Activated CD4-positive, CD25-positive, alpha-beta regulatory T cell treated with anti-CD3 and anti-CD28 coated beads, Interleukin-2, amount 50 U/mL, for 72 hours (primary cell): Measurements from ENCODE around the gene PAX2.

Source experiments
- DNase-seq: peaks from one replicate; pipeline ENCODE4 v3.0.0; 2021

The PAX2 gene

DNA sequence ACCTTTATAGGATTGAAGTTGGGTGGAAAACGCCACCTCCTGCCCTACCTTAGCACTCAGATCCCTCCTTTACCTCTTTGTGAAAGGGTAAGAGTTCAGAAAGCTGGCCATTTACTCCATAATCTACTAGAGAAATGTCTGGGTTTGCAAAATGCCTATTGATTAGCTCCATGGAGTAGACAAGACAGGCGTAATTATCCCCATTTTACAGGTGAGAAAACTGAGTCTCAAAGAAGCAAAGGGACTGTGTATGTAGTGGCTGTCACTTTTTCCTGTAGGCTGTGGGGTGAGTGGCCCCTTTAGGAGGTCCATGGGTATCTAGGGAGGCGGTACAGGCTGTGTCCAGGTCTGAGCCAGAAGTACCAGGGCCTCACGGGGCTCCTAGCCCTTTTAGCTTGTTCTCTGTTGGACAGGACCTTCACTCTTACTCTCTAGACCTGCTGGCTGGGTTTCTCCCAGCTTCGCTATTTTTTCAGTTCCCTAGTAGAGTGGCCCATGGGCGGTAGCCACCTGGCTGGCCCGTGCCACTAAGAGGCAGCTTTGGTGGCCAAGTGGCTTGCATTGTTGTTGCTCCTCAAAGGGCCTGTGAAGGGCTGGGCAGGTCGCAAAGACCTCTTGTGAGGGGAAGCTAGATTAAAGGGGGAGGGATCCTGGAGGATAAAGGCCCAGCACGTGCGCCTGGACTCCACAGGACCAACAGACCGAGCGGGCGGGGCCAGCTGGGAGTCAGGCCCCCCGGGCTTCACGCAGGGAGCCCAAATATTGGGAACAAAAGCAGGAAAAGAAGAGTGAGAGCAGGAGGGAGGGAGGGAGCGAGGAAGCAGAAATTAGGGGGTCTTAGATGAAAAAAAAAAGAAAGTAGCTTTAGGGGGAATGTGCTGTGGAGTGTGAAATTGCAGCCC, 4.7 kb upstream of the PAX2 start:
- DNase-seq = no peak

DNA sequence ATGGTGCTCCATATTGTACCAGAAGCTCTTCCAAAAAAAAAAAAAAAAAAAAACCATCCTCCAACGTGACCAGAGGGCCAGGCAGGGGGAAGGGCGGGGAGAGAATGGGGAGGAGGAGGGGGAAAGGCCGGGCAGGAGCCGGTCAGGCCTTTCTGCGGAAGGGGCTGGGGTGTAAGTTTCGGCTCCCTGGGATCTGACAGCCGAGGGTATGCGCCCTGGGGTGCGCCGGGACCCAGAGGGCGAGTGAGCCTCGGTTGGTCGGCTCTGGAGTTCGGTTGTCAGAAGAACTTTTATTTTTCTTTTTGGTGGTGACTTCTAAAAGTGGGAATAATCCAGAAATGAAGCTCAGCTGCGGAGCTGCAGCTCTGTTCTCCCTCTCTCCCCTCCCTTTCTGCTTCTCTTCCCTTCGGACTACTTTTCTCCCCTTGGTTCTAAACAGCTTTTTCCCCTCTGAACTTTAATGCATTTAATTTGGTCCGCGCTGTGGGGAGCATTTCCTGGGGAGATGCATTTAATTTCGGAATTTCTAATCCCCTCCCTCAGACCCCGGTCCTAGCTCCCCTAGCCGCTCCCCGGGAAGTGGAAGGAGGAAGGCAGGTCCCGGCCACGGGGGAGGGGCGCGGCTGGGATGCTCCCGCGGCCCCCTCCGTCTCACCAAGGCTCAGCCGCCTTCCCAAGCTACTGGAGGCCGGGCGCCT, 3.9 kb upstream of the PAX2 start:
- DNase-seq = no peak

DNA sequence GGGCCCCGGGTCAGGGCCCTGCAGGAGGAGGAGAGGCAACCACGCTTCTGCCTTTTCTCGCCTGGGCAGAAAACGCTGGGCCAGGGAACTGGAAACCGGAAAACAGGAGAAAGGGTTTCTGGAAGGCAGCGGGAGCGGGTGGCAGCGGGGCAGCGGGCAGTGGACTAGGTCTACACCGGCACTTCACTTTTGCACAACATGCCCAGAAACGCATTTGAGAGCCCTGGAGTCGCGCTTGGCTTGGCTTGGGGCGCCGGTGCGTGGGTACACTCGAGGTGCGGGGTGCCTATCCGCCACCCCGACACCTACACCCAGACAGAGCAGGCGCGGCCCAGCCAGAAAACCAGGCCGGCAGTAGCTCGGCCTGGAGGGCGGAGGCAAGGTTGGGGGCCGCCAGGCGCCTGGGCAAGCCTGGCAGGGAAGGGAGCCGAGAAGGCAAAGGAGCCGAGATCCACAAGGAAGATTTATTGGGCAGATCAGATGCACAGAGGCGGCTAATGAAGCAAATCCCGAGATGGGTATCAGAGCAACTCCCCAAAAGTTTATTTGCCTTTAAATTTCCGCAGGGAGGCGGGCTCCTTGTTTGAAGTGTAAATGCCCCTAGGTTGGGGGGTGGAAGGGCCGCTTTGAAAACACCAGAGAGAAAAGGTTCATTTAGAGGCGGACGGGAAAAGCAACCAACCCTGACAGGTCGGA, 3.2 kb upstream of the PAX2 start:
- DNase-seq = no peak

DNA sequence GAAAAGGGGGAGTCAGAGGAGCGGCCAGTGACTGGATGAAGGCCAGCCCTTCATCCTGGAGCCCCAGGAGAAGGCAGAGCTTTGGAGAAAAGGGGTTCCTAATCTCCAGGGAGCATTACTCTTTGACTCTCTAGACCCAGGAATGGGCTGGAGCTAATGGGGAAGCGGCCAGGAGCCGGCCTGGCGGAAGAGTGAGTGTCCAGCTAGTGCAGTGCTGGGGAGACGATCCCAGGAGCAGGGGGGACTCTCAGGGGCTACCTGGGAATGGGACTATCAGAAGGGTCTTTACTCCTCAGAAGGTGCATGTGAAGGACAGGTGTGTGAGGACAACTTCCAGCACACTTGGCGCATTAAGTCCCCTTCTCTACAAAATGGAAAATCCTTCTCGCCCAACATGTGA, 2.4 kb upstream of the PAX2 start:
- no peak for DNase-seq

DNA sequence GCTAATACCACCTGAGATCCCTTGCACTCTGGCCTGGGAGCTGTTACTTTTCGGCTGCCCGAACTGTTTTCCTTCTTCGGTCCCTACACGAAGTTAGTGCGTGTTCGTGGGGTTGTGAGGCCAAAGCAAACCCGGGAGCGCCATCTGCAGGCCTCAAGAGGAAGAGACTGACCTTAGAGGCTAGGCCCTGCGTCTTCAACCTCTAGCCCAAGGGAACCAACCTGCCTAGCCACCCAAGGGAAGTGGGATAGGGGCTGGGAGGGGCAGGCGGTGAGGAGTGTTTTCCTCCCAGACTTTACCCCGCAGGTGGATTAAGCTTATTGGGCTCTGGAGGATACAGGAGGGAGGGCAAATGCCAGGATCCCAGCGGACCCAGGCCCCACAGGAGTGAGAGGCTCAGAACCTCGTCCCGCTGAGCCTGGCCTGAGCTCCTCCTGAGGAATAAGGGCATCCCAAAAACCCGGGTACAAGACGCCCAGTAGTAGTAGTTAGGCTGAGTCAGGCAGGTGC, 1.7 kb upstream of the PAX2 start:
- peak; percentile 63 for DNase-seq

DNA sequence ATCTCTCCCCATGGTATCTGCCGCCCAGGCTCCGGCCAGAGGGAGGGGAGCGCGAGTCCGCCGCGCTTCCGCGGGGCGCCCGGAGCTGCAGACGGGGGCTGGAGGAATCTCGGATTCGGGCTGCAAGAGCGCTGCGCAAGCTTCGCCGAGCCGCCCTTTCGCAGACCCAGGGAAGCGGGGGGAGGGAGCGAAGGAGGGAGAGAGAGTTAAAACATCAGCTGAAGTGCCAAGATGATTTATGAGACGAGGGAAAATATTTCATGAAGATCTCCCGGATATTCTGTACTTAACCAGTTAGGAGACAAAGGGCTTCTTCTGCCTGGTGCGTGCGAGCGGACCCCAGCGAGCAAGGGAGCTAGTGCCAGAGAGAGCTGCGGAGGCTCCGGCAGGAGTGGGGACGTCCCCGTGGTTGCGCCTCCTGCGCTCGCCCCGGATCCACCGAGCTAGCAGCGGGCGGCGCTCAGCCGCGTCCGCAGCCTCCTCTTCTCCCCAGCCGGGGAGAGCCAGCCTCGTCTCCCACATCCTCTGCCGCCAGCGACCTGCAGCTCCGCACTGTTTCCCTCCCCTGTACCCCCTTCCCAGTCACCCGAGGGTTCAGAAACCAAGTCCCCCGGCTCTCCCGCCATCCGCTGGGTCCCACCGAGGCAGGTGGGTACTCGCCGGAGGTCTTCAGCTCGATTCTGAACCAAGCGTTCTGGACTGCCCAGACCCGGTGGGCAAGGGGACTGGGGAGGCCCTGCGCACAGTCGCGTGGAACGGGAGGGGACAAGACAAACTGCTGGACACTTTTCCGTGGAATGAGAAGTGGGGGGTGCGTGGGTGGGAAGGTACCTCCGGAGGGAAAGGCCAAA, 1.0 kb upstream of the PAX2 start:
- no peak for DNase-seq

DNA sequence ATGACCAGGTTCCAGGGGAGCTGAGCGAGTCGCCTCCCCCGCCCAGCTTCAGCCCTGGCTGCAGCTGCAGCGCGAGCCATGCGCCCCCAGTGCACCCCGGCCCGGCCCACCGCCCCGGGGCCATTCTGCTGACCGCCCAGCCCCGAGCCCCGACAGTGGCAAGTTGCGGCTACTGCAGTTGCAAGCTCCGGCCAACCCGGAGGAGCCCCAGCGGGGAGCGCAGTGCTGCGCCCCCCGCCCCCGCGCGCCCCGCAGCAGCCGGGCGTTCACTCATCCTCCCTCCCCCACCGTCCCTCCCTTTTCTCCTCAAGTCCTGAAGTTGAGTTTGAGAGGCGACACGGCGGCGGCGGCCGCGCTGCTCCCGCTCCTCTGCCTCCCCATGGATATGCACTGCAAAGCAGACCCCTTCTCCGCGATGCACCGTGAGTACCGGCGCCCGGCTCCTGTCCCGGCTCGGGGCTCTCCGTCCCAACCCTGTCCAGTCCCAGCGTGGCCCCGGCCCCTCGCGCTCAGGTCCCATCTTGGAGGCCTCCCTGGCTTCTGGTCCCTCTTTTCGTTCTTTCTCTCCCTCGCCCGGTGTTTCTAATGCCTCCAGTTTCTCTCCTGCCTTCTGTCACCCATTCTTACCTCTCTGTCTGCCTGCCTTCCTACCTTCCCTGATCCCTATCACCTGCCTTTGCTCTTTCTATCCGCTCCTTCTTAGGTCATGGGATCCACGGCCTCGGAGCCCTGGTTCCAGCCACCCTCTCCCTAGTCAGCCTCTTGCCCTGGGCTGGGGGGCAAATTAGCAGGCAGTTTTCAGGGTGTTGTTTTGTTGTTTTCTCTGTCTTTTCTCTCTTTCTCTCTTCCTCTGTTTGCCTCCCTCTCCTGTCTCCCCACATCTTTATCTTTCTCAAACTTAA, 751 bp downstream of the PAX2 start:
- no peak for DNase-seq

DNA sequence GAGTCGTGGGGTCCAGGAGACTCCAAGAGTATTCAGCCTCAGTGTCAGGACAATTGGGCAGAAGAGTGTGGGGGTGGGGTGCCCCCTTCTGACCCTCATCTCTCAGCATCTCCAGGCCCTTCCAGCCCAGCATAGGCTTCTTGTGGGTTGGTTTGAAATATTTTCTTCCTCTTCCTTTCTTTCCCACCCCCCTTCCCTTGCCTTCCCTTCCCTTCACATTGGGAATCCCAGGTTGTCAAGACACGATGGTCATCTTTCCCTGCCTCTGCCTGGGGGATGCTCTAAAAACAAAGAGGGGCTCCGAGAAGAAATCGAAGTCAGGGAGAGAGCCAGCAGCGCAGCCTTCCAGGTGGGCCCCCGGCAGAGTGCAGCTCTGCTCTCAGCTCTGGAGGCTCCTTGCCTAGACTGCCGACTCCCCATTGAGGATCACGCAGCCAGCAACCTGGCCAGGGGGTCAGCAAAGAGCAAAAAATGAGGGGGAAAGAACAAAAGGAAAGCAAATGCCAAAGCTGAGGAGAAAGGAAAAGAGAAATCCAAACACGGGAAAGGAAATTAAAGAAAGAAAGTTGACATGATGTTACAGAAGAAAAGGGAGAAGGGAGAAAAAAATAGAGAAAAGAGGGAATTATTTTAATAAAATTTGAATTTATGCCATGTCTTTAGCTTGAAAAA, 1.5 kb downstream of the PAX2 start:
- DNase-seq = no peak

DNA sequence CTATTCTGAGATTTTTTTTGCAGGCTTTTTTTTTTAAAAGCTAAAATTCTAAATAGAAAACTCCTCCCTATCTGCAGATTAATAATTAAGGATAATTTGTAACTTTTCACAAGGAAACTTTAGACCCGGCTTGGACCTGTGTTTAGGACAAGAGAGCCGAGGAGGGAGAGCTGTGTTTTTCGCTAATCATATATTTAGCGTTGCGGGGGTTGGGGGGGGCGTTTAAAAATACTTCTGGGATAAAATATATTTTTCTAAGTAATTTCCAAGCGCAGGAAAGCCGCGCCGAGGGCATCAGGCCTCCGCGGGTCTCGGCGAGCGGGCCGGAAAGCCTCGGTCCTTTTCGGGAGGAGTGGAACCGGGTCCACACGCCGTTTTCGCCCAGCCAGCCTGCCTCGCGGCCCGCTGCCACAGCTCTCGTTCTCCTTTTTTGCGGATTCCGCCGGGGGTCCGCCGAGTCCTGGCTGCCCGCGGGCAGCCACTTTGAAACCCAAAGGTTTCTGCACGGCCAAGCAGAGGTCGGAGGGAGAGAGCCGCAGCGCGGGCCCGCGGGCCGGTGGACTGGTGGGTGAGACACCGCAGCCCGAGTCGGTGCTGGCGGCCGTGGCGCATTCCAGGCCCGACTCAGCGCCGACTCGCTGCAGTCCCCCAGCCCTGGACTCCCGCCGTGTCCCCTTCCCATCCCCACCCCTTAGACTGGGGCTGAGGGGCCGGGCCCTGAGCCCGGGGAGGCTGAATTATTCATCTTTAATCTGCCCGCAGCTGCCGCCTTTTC, 2.3 kb downstream of the PAX2 start:
- no peak for DNase-seq

DNA sequence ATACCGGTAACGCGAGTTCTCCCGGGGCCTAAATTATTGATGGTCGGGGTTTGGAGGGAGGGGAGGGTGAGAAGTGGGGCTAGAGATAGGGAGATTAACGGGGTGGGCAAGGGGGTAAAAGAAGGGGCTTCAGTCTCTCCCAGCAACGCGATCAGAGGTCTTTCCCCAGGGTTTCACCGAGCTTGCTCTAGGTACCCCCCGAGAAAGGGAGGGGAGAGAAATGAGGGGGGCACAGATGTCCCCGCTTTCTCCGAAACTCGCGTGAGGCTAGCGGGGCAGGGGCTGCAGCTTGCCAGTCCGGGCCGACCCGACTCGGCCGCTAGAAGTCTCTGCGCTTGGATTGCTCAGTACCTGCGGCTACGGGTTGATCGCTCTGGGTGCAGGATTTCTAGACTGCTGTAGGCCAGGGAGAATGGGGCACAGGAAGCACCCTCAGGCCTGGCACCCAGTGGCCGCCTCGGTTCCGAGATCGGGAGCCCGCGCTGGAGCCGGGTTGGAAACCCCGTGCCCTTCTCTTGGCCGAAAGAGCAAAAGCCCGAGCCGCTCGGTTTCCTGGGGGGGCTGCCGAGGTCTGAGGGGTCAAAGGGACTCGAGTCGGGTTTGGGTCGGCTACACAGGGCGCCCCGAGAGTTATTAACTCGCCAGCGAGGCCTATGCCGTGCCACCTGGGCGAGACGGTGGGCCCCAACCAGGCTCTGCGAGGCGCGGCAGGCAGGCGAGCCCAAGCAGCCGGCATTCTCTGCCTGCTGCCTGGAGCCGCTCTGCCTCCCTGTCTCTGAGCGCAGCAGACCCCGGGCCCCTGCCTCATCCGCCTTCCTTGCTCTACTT, 3.1 kb downstream of the PAX2 start:
- no peak for DNase-seq

DNA sequence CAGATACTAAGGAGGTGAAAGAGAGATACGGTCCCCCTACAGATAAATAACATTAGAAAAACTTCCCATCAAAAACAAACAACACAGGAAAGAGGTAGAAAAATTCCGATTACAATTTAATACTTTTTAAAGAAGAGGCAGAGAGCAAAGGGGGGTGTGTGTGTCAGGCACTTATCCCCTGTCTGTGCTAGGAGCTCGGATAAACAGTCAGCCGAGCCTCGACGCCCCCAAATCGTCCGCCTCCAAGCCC, 3.6 kb downstream of the PAX2 start:
- DNase-seq = no peak

DNA sequence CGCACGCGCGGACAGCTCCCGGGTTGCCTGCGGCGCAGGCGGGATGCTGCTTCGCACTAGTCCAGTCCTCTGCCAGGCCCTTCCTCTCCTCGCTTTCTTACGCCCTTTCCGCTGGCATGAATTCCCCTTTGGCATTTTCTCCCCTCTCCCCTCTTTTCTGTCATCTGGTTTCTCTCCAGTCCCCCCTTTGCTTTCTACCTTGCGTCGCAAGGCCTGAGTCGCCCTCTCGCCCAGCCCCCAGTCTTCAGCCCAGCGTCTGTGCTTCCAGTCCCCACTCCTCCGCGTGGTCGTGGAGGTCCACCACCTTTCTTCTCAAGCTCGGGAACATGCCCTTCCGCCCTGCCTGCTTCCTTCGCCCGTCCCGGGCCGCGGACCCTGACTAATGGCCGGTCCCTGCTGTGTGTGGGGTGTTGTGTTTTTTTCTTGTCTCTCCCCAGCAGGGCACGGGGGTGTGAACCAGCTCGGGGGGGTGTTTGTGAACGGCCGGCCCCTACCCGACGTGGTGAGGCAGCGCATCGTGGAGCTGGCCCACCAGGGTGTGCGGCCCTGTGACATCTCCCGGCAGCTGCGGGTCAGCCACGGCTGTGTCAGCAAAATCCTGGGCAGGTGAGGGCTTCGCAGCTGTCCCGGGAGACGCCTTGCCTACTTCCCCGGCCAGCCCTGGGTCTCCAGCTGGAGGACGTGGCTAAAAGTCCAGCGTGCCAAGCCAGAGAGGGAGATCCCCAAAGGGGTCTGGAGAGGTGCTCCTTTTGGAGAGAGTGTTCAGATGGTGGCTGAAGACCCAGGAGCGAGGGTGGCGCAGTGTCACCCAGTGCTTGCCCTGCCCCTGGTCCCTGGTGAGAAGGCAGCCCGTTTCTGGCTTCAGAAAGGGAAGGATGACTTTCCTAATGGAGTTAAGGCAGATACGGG, 4.2 kb downstream of the PAX2 start:
- no peak for DNase-seq

DNA sequence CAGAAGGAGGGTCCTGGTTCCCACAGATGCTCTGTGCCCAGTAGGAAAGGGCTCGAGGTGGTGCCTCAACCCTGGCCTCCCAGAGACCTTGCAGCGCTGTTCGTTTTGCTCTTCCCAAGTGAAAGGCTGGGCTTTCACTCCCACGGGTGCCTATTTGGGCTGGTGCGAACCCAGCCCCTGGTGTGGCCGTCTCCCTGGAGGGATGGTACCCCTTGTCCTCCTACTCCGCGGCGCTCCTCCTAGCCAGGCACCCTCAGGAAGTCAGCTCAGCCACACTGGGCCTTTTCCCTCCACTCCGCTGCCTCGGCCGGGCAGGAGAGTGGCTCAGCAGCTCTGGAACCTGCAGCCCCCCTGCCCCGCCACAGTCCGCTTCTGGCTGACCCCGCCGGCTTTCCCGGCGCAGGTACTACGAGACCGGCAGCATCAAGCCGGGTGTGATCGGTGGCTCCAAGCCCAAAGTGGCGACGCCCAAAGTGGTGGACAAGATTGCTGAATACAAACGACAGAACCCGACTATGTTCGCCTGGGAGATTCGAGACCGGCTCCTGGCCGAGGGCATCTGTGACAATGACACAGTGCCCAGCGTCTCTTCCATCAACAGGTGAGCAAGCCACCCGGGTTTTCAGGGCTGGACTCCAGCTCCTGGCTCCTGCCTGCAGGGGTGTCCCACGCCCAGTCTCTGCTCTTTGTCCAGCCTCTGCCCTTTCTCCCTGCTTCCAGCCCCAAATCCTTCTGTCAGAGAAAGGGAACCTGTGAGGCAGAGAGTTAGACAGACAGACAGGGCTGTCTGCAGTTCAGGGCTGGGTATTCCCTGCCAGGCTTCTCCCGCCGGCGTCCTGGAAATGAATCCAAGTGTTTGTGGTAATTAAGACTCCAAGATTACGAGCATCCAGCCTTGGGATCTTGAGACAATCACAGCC, 5.2 kb downstream of the PAX2 start:
- no peak for DNase-seq

DNA sequence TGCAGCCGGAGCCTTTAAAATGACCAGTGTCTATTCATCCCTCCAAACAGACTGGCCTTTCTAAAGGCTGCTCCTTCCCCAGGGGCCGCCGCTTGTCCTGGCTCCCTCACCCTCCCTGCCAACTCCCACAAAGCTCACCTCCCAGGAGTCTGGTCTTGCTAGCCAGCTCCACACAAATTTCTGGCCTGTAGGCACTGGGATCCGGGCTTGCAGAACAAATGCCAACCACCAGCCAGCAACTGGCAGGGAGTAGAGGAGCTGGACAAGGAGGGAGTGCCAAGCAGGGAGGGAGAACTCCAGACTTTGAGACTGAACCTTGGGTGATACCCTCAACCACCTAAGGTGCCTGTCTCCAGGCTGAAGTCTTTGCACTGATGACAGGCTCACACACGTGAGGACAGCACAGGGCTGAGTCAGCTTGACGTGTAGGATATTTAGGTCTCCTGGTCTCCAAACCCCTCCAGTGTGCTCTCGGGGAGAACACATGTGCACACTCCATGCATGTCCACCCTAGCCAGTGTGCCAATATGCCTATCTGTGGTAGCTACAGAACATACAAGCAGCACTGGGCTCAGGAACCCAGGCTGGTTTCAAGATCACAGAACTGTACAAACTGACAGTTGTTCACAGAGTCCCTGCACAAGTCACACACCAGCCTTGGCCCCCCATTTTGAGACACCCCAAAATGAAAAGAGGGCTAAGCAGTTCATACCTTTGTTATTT, 6.0 kb downstream of the PAX2 start:
- DNase-seq = no peak

DNA sequence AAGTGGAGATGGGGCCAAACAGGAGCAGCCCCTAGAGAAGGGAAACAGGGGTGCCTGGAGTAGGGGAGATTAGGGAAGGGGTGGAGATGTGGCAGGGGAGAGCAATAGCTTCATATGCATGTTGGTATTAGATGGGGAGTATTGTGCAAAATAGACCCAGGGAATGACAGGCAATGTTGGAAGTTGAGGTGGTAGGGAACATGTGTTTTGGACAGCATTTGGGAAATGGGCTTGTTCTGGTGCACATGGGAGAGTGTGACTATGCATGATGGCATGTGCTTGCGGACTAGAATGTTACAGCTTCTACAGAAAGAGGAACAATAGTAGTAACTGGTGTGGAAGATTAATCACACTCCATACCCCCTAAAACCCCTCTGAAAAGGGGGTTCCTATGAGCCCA, 10.4 kb downstream of the PAX2 start:
- DNase-seq = no peak

DNA sequence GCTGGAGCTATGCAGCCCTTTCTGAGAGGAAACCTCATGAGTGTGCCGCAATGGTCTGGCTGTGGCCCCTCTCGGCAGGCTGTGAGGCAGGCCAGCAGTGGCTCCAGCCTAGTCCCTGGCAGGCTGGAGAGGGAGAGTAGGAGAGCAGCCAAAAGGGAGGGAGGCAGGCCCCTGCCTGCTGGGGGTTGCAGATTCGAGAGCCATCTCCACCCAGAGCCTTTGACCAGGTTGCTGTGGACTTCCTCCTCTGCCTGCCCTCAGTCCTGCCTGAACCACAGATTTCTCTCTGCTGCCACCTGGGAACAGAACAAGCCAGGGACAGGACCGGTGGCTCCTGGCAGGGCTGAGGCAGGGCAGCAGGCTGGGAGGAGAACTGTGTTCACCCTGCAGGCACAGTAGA, 13.9 kb downstream of the PAX2 start:
- DNase-seq = no peak

DNA sequence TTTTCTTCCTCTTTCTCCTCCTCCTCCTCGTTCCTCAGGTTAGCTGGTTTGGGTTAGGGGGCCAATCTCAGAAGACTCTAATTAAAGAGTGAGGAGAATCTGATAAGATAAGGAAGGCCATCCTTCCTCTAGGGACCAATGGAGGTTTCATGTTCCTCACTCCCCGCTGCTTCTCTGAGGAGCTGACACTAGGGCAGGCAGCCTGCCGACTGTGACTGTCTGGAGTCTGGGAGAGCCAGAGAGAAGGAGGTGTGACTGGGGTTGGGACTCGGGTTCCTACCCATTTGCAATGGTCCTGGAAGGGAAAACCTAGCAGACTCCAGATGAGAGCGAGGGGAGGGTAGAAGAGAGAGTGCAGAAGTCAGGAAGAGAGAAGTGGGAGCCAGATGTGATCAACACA, 15.3 kb downstream of the PAX2 start:
- no peak for DNase-seq
